Memory B cell (primary cell): Measurements from ENCODE around the gene PRX.
"Not testable (repeated sequence)": the region's sequence is repeated elsewhere in the genome, so short reads cannot be mapped to it uniquely, and the experiment has no call there.

Source experiments
- ATAC-seq: fragments of 150-1000 bp; cut with Tn5 transposase; 2 replicates; pipeline ENCODE4 v1.10.0; 2021; ENCODE audit warnings: low read depth, mild to moderate bottlenecking, moderate library complexity
- DNase-seq, 2 donors: peaks; one replicate each; pipeline ENCODE4 v3.0.0; 2022; ENCODE audit warnings: low spot score in 2 of 2
- H3K27ac Mint-ChIP-seq: one replicate; pipeline ENCODE4 v1.8.0; 2022; ENCODE audit warnings: mild to moderate bottlenecking, moderate library complexity, mixed read lengths
- H3K27me3 Mint-ChIP-seq: one replicate; pipeline ENCODE4 v1.8.0; 2022; ENCODE audit warnings: mixed read lengths
- H3K36me3 Mint-ChIP-seq: one replicate; pipeline ENCODE4 v1.8.0; 2022; ENCODE audit warnings: mild to moderate bottlenecking, mixed read lengths
- H3K4me1 Mint-ChIP-seq: one replicate; pipeline ENCODE4 v1.8.0; 2022; ENCODE audit warnings: mixed read lengths
- H3K4me3 Mint-ChIP-seq: one replicate; pipeline ENCODE4 v1.8.0; 2022; ENCODE audit warnings: mild to moderate bottlenecking, moderate library complexity, mixed read lengths
- H3K9me3 Mint-ChIP-seq: one replicate; pipeline ENCODE4 v1.8.0; 2022; ENCODE audit warnings: mixed read lengths

The PRX gene

GRCh38 chr19:40414542-40415535, 1.7 kb upstream of the PRX start:
- Mint-ChIP-seq H3K36me3 (no peaks in the 10 kb centered on the region), H3K27me3 (no peaks in the 10 kb centered on the region), H3K9me3 (no peaks in the 10 kb centered on the region), H3K27ac (no peak overlapping the region), H3K4me1 (peaks cover 28% of the 10 kb centered on the region), H3K4me3 (no peak overlapping the region)
- ATAC-seq (no peak), DNase-seq (no peak)

- Mint-ChIP-seq H3K36me3 (no peaks in the 10 kb centered on the region), H3K4me1 (peaks cover 22% of the 10 kb centered on the region), H3K27ac (no peak overlapping the region), H3K9me3 (no peaks in the 10 kb centered on the region), H3K4me3 (no peak overlapping the region), H3K27me3 (no peaks in the 10 kb centered on the region)
- ATAC-seq (no peak), DNase-seq (no peak)
Observed at GRCh38 chr19:40412866-40413265, 312 bp downstream of the PRX start.

- Mint-ChIP-seq H3K9me3 (no peaks in the 10 kb centered on the region), H3K4me1 (peaks cover 19% of the 10 kb centered on the region), H3K27ac (no peak overlapping the region), H3K27me3 (no peaks in the 10 kb centered on the region), H3K36me3 (no peaks in the 10 kb centered on the region), H3K4me3 (no peak overlapping the region)
- DNase-seq (no peak), ATAC-seq (no peak)
Observed at GRCh38 chr19:40411958-40412499, 1.1 kb downstream of the PRX start.

- Mint-ChIP-seq H3K9me3 (no peaks in the 10 kb centered on the region), H3K27ac (no peak overlapping the region), H3K4me1 (peaks cover 16% of the 10 kb centered on the region), H3K36me3 (no peaks in the 10 kb centered on the region), H3K4me3 (peak overlapping the region; percentile 50), H3K27me3 (no peaks in the 10 kb centered on the region)
- ATAC-seq (peak; percentile 45), DNase-seq (no peak)
Observed at GRCh38 chr19:40411125-40411842, 1.9 kb downstream of the PRX start.

- Mint-ChIP-seq H3K4me1 (peaks cover 19% of the 10 kb centered on the region), H3K36me3 (no peaks in the 10 kb centered on the region), H3K27me3 (no peaks in the 10 kb centered on the region), H3K4me3 (no peak overlapping the region), H3K9me3 (no peaks in the 10 kb centered on the region), H3K27ac (no peak overlapping the region)
- DNase-seq (no peak), ATAC-seq (peak; percentile 70)
Observed at GRCh38 chr19:40410030-40410389, 3.2 kb downstream of the PRX start.

- not testable (repeated sequence) for H3K27me3 Mint-ChIP-seq
Observed at GRCh38 chr19:40408598-40408925, 4.6 kb downstream of the PRX start.

GRCh38 chr19:40407714-40408597, 5.2 kb downstream of the PRX start:
- H3K9me3 Mint-ChIP-seq, result no peaks in the 10 kb centered on the region
- no peak for ATAC-seq
- peak overlapping the region; percentile 32 for H3K27ac Mint-ChIP-seq
- H3K27me3 Mint-ChIP-seq, result no peaks in the 10 kb centered on the region
- peaks cover 23% of the 10 kb centered on the region for H3K4me1 Mint-ChIP-seq
- peak overlapping the region; percentile 22 for H3K4me3 Mint-ChIP-seq
- no peak for DNase-seq
- no peaks in the 10 kb centered on the region for H3K36me3 Mint-ChIP-seq

More at GRCh38 chr19:40408598-40408925, 4.6 kb downstream of the PRX start:
- not testable (repeated sequence) for H3K27ac Mint-ChIP-seq, H3K36me3 Mint-ChIP-seq, H3K9me3 Mint-ChIP-seq, ATAC-seq, H3K4me3 Mint-ChIP-seq, DNase-seq
- H3K4me1 Mint-ChIP-seq, result peaks cover 22% of the 10 kb centered on the region

- peak overlapping the region; percentile 97 for H3K4me3 Mint-ChIP-seq
- peaks cover 2% of the 10 kb centered on the region for H3K27me3 Mint-ChIP-seq
- H3K9me3 Mint-ChIP-seq, result no peaks in the 10 kb centered on the region
- DNase-seq (peak; percentile 78 to 82), ATAC-seq (peak; percentile 75)
- peaks cover 23% of the 10 kb centered on the region for H3K4me1 Mint-ChIP-seq
- no peak overlapping the region for H3K27ac Mint-ChIP-seq
- no peaks in the 10 kb centered on the region for H3K36me3 Mint-ChIP-seq
Observed at GRCh38 chr19:40403262-40403984, 9.8 kb downstream of the PRX start.

- Mint-ChIP-seq H3K27ac (no peak overlapping the region), H3K9me3 (no peaks in the 10 kb centered on the region), H3K27me3 (peaks cover 2% of the 10 kb centered on the region), H3K36me3 (no peaks in the 10 kb centered on the region), H3K4me1 (peaks cover 14% of the 10 kb centered on the region), H3K4me3 (no peak overlapping the region)
- DNase-seq (no peak), ATAC-seq (no peak)
Observed at GRCh38 chr19:40400559-40400958, 12.6 kb downstream of the PRX start.

GRCh38 chr19:40398417-40399131, 14.6 kb downstream of the PRX start:
- ATAC-seq (peak; percentile 49), DNase-seq (no peak)
- Mint-ChIP-seq H3K4me3 (no peak overlapping the region), H3K27me3 (peaks cover 2% of the 10 kb centered on the region), H3K9me3 (no peaks in the 10 kb centered on the region), H3K27ac (no peak overlapping the region), H3K36me3 (no peaks in the 10 kb centered on the region), H3K4me1 (peaks cover 7% of the 10 kb centered on the region)

GRCh38 chr19:40397568-40397906, 15.6 kb downstream of the PRX start:
- Mint-ChIP-seq H3K27me3 (peaks cover 2% of the 10 kb centered on the region), H3K36me3 (no peaks in the 10 kb centered on the region), H3K4me3 (no peak overlapping the region), H3K4me1 (peaks cover 5% of the 10 kb centered on the region), H3K27ac (no peak overlapping the region), H3K9me3 (no peaks in the 10 kb centered on the region)
- no peak for ATAC-seq
- no peak for DNase-seq

- H3K4me3 Mint-ChIP-seq, result no peak overlapping the region
- DNase-seq (no peak), ATAC-seq (no peak)
- H3K36me3 Mint-ChIP-seq, result no peaks in the 10 kb centered on the region
- peaks cover 2% of the 10 kb centered on the region for H3K27me3 Mint-ChIP-seq
- no peaks in the 10 kb centered on the region for H3K9me3 Mint-ChIP-seq
- H3K4me1 Mint-ChIP-seq, result peaks cover 5% of the 10 kb centered on the region
- no peak overlapping the region for H3K27ac Mint-ChIP-seq
Observed at GRCh38 chr19:40396886-40397567, 16.2 kb downstream of the PRX start.
